ENCODE measurements around the gene HCN2.
"Not testable (repeated sequence)": the region's sequence is repeated elsewhere in the genome, so short reads cannot be mapped to it uniquely, and the experiment has no call there.

The HCN2 gene

GRCh38 chr19:585551-586110 lies 4.0 kb upstream of the HCN2 start:
- no peak for DNase-seq

- peak; percentile 76 for DNase-seq
Measured at GRCh38 chr19:588093-588740, 1.5 kb upstream of the HCN2 start.

- DNase-seq = no peak
Measured at GRCh38 chr19:588741-589692, 664 bp upstream of the HCN2 start.

GRCh38 chr19:590396-590745 lies 690 bp downstream of the HCN2 start:
- no peak for DNase-seq

GRCh38 chr19:590750-591098 lies 1.0 kb downstream of the HCN2 start:
- DNase-seq = no peak

- no peak for DNase-seq
Measured at GRCh38 chr19:591099-591958, 1.6 kb downstream of the HCN2 start.

GRCh38 chr19:592101-592500 lies 2.4 kb downstream of the HCN2 start:
- no peak for DNase-seq

- DNase-seq = no peak
Measured at GRCh38 chr19:593055-593454, 3.4 kb downstream of the HCN2 start.

- no peak for DNase-seq
Measured at GRCh38 chr19:593505-593904, 3.8 kb downstream of the HCN2 start.

GRCh38 chr19:594265-594870 lies 4.7 kb downstream of the HCN2 start:
- no peak for DNase-seq

- DNase-seq = no peak
Measured at GRCh38 chr19:595326-596262, 5.9 kb downstream of the HCN2 start.

- DNase-seq = no peak
Measured at GRCh38 chr19:596263-596655, 6.6 kb downstream of the HCN2 start.

- no peak for DNase-seq
Measured at GRCh38 chr19:597406-598315, 8.0 kb downstream of the HCN2 start.

- DNase-seq = no peak
Measured at GRCh38 chr19:601310-601709, 11.6 kb downstream of the HCN2 start.

GRCh38 chr19:601790-602189 lies 12.1 kb downstream of the HCN2 start:
- no peak for DNase-seq

GRCh38 chr19:602391-603301 lies 13.0 kb downstream of the HCN2 start:
- no peak for DNase-seq

GRCh38 chr19:603302-603639 lies 13.6 kb downstream of the HCN2 start:
- not testable (repeated sequence) for DNase-seq

- DNase-seq = not testable (repeated sequence)
Measured at GRCh38 chr19:603779-604178, 14.1 kb downstream of the HCN2 start.

- DNase-seq = no peak
Measured at GRCh38 chr19:604355-604754, 14.7 kb downstream of the HCN2 start.

Data from AML-193 (cell line).